ENCODE data around the gene RASSF6.
A peak's percentile ranks its signal among the peaks of the same experiment; 100 is the strongest.
"Not testable (repeated sequence)": the region's sequence is repeated elsewhere in the genome, so short reads cannot be mapped to it uniquely, and the experiment has no call there.

Gene RASSF6, protein sequence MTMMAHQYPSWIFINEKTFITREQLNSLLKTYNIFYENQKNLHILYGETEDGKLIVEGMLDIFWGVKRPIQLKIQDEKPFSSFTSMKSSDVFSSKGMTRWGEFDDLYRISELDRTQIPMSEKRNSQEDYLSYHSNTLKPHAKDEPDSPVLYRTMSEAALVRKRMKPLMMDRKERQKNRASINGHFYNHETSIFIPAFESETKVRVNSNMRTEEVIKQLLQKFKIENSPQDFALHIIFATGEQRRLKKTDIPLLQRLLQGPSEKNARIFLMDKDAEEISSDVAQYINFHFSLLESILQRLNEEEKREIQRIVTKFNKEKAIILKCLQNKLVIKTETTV

GRCh38 chr4:73620115-73620792 lies at the start of gene RASSF6:
TSS of gene RASSF6 (minus strand) at chr4:73620436. CDS start at chr4:73611795, 8,641 bp downstream.
- no peak for DNase-seq

GRCh38 chr4:73669410-73670183 lies 49.4 kb upstream of the RASSF6 start:
- DNase-seq = no peak

DNA sequence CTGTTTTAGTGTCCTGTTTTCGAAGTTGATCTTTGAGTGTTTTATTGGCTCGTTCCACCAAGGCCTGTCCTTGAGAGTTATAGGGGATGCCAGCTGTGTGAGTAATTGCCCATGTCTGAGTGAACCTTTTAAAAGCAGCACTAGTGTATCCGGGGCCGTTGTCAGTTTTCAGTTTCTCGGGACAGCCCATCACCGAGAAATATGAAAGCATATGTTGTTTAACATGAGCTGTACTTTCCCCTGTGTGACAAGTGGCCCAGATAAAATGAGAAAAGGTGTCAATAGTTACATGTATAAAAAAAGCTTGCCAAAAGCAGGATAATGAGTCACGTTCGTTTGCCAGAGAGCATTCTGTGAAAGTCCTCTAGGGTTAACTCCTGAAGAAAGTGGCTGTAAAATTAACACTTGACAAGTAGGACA lies 48.6 kb upstream of the RASSF6 start:
- no peak for DNase-seq

- DNase-seq = not testable (repeated sequence)
Measured at GRCh38 chr4:73665924-73666323, 45.7 kb upstream of the RASSF6 start.

- DNase-seq = no peak
Measured at GRCh38 chr4:73664470-73664869, 44.2 kb upstream of the RASSF6 start.

DNA sequence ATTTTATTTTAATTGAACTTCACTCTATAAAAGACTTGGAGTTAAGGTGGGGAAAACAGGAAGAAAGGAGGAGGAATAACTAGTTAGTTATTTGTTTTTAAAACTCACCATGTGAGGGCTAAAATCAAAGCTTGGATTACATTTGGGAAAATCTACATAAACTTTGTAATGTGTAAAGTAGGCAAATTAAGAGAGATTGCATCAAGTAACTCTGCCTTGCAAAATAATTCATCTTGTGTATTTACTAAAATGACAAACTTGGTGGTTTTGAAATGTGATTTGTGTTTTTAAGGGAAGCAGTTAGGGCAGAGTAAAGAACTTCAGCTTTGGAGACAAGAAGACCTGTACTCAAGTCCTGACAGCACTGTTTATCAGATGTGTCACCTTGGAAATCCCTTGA lies 43.3 kb upstream of the RASSF6 start:
- DNase-seq = no peak

DNA sequence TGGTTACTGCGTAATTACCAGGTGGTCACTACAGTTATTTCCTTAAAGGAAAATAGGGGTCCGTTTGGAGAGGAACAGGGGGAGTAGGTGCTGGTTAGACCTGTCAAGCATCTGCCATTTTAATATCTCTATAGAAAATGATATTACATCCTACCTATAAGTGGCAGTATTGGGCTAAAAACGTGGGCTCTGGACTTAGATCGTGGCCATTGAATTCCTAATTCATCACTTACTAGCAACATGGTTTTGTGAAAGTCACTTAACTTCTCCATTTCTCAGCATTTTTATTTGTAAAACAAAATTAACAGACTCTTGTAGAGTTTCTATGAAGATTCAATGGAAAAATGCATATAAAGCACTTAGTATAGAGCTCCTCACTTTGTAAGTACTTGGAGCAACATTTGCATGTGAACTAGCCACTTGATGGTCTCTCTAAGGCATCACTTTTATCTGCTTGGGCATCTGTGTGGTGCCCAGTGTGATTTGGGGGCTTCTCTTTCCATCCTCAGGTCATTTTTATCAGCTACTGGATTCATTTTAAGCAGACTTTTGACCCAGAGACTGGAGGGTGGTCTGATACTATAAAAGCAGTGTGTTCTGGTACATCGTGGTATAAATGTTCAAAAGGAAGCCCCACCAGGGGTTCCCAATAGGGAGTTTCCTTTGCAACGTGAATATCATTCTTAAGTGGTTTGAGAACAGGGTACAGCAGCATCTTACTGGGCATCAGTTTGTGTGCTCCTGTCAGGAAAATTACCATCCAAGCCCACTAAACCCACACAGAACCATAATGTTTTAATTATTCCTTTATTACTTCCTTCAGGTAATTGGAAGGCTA lies 42.7 kb upstream of the RASSF6 start:
- no peak for DNase-seq

GRCh38 chr4:73661646-73662119 lies 41.4 kb upstream of the RASSF6 start:
- DNase-seq = no peak

DNA sequence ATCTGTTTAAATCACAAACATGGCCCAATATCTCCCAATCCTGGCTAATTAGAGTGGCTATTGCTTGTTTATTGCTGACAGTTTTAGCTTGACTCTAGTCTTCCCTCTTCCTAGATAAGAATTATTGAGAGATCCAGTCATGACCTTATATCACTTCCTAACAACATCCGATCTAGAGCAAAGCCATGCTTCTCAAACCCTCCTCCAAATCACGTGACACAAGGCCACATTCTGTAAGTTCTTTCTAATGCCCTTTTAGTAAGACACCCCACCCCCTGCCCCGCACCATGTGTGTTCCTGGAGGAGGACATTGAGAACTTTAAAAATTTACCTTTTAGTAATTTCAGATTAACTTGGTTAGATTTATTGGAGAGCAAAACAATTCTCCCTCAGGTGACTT lies 40.6 kb upstream of the RASSF6 start:
- DNase-seq = no peak

DNA sequence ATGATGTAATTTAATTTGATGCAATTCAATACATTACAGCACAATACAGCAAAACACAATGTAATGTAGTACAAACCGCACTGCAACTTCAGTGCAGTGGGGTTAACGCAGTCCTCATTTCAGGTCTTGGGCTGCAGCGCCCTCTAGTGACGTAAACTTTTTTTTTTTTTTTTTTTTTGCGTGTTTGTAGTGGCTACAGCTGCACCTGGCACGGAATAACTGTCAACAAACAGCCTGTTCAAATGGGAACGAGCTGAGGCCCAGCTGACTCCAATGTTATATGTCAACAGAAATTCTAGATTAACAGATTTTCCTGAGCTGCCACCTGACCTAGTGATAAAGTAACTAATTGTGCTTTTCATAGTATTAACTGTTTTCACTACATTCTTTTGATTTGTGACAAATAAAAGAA lies 33.5 kb upstream of the RASSF6 start:
- peak; percentile 55 for DNase-seq

- DNase-seq = no peak
Measured at GRCh38 chr4:73650250-73650649, 30.0 kb upstream of the RASSF6 start.

DNA sequence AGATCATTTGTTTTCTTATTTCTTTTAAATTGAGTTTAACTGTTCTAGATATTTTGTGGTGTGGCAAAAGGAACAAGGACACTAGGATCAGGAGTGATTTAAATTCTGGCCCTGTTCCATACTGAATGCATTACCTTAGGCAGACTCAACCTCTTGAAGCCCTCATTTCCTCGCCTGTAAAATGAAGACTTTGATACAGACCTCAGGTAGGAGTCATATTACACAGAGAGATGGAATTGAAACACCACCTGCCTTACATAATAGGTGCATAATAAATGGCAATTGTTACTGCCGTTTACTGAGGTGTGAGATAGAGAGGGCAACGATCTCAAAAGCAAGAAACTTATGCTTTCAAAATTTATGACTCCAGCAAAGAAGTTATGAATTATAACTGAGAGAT lies 28.2 kb upstream of the RASSF6 start:
- DNase-seq = no peak

- no peak for DNase-seq
Measured at GRCh38 chr4:73646117-73646516, 25.9 kb upstream of the RASSF6 start.

DNA sequence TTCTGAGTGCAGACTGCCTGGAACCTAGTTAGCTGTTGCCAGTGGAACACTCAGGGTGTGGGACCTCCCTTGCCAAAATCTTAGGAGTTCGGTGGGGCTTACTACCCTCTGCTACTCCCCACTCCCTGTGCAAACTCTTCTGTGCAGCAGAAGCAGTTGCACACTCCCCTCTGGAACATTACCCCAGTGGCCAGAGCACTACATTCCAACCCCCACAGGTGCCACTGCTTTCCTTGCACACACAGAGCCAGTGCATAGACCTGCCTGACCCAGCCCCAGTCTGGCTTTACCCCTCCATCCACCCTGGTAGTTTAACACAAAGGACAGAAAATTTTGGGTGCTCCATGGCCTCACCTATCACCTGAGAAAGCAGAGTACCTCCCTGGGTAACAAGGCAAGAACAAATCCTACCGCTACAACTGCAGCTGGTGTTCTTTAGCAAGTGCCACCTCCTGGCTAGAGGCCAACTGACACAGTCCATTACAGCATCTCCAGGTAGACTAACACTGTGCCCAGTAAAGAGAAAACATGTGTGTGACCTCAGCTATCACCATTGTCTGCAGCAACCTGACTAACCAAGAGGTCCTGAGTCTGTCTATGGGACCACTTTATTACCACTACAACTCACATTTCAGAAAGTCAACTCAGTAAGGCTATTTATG lies 11.5 kb upstream of the RASSF6 start:
- no peak for DNase-seq

GRCh38 chr4:73628834-73629233 lies 8.6 kb upstream of the RASSF6 start:
- not testable (repeated sequence) for DNase-seq

DNA sequence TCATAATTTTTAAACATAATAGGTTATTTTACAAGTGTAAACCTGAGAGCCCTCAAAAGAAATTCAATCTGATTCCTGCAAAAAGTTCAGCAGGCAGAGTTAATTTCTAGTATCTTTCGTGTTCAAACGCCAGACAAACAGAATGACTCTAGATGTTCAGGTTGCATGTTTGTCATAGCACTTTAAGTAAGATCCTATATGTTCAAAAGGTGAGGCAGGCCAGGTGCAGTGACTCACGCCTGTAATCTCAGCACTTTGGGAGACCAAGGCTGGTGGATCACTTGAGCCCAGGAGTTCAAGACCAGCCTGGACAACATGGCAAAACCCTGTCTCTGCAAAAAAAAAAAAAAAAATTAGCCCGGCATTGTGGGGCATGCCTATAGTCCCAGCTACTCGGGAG lies 1.1 kb upstream of the RASSF6 start:
- DNase-seq = no peak

DNA sequence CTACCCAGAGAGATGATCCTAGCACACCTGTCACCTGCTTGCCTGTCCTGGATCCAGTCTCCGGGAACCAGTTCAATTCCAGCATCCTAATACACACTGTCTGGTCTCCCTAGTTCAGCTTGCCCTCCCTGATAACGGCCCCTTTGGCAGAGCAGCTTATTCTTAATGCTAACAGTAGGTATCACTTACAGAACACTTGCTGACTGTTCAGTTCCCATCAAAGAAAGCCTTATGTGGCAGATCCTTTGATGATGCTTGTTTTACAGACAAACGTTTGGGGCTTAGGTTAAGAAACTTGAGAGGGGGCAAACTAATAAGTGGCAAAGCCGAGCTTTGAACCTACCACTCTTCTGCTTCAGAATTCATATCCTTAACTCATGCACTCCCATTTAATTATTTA lies 890 bp downstream of the RASSF6 start:
- DNase-seq = no peak

GRCh38 chr4:73617256-73617655 lies 3.0 kb downstream of the RASSF6 start:
- DNase-seq = no peak

GRCh38 chr4:73615613-73616012 lies 4.6 kb downstream of the RASSF6 start:
- DNase-seq = no peak

GRCh38 chr4:73614311-73614867 lies 5.8 kb downstream of the RASSF6 start:
- no peak for DNase-seq

GRCh38 chr4:73613130-73613529 lies 7.1 kb downstream of the RASSF6 start:
- DNase-seq = no peak

DNA sequence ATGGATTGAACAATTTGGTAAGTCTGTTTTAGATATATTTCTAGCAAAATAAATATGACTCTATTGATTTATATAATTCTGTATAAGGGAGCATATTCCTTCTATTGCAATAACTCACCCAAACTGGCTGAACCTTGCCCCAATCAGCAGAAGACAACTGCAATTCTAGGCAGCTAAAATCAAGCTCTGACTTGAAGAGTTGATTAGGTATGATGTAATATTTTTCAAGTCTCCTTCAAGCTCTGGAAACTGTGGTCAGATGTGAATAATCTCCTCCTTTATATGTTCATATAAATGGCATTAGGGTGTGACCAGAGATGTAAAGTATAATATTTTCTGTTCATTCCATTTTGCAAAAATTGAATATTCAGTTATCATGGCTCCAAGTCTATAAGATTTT lies 8.2 kb downstream of the RASSF6 start:
- DNase-seq = no peak
